Esophagus muscularis mucosa (tissue), 3 donors: ENCODE measurements around the gene PIP5KL1.

Source experiments
- CTCF ChIP-seq, 3 experiments: fragments of 200-600 bp in 2 of 3; fragments of 450-650 bp in 1 of 3; sonication (generic) in 2 of 3; IDR thresholded peaks; one replicate each; pipeline ENCODE4 v1.5.1; 2017 to 2019; ENCODE audit warnings: antibody characterized with exemption in 3 of 3, mild to moderate bottlenecking in 2 of 3, moderate library complexity in 1 of 3
- EP300 ChIP-seq: sonication (generic); formaldehyde crosslinking; IDR thresholded peaks from one replicate; pipeline ENCODE4 v1.6.1; 2017; ENCODE audit warnings: antibody characterized with exemption

- TF ChIP-seq CTCF (IDR thresholded peaks at IDR 0.05) (no peak), EP300 (no peak)
Measured at GRCh38 chr9:127929625-127929979, 975 bp downstream of the PIP5KL1 start.
